ENCODE measurements around the gene NTSR2.

The NTSR2 gene

DNA sequence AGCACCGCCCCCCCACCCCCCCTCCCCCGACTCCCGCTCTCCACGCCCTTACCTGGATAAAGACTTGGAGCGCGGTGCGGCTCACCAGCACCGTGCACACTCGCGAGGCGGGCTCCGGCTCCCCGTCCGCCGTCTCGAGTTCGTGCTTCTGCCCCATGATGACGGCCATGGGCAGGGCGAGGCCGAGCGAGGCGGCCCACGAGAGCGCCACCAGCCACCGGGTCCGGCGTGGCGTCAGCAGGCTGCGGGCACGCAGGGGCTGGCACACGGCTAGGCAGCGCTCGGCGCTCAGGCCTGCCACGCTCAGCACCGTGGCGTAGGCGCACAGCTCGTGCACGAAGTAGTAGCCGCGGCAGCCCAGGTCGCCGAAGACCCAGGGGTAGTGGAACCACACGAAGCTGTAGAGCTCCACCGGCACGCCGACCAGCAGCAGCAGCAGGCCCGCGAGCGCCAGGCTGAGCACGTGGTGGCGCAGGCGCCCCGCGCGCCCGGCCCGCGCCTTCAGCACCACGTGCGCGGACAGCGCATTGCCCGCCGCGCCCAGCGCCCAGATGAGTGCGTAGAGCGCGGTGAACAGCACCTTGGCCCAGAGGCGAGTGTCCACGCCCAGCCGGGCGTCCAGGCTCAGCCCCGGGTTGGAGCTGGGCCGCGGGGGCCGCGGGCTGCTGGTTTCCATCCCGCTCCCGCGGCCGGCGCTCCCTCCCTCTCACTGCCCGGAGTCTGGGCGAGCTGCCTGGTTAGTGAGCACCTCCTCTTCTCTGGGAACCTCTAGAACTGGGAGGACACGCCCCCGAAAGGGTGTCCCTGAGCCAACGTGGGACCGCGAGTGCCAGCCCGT lies at the start of gene NTSR2:
NTSR2 (minus strand) TSS at position 742 of the 838 bp plus-strand sequence; CDS start at position 676, 66 bp downstream.
- peak; percentile 67 for DNase-seq (ENCODE audit: low spot score)

DNA sequence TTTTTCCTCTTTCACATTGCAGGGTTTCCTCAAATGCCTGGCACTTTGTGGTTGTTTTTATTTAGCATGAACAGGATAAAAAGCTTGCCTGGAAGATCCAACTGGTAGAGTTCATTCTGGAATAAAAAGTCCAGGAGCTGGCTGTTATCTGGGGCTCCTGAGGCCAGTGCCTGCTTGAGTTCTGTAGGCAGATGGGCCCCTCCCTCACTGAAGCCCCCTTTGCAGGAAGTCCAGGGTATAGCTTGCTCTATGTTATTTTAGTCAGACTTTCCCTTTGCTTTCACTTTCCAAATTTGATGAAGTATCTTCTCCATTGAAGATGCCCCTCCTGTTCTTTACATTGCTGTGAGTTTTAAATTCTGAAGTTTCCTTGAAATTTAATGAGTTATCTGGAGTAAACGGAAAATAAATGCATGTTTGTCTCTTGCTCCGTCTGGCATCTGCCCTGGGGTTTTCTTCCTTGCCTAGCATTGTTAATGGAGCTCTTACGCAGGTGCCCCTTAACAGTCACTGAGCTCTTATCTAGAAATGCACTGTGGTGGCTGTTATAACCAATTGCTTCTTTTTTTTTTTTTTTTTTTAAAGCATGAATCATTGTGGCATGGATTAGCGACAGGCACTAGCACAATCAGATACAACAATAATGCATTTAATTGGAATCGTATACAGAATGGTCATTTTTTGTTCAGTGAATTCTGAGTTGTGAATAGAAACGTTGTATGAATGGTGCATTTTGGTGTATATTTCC lies 49.4 kb upstream of the NTSR2 start:
- no peak for DNase-seq (ENCODE audit: low spot score)

DNA sequence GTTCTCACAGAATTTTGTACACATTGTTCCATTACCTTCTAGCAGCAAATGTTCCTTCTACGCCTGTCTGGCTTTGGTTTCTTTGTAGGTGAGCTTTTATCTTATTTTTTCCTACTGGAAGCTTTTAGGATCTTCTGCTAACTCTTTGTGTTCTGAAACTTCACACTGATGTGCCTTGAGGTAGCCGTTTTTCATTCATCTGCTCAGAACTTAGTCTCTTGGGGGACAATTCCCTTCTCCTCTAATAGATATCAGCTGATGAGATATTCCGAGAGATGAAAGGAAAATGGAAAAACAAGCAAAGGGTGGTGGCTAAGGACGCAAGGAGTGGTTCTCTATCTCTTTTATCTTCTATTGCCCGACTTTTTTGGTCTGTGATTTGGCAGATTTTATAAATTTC lies 48.6 kb upstream of the NTSR2 start:
- DNase-seq (ENCODE audit: low spot score): no peak

GRCh38 chr2:11717623-11718022 lies 47.6 kb upstream of the NTSR2 start:
- no peak for DNase-seq (ENCODE audit: low spot score)

DNA sequence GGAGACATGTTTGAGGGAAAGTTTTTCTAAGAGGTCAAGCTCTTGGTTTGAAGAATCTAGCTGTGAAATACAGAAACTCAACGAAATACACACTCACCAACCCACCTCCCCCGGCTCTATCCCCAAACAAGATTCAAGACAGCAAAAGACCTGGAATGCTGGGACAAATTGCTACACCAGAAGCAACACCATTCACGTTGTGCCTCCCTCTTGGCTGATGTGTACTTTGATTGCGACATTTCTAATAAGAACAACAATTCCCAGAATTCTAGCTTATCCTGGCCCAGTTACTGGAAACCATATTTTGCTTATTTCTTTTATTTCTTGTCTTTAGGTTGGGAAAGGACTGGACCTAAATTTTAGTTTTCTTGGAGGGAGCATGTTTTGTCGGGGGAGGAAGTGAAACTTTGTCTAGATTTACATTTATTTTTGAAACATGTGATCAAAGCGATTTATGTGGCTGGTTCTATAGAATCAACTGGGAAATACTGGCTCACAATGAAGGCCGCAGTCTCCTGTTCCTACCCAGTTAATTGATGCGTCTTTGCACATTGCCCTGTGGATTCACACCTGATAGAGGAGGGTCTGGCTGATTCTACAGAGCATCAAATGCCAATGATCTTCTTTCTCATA lies 46.8 kb upstream of the NTSR2 start:
- DNase-seq (ENCODE audit: low spot score): no peak

GRCh38 chr2:11715987-11716652 lies 46.1 kb upstream of the NTSR2 start:
- no peak for DNase-seq (ENCODE audit: low spot score)

DNA sequence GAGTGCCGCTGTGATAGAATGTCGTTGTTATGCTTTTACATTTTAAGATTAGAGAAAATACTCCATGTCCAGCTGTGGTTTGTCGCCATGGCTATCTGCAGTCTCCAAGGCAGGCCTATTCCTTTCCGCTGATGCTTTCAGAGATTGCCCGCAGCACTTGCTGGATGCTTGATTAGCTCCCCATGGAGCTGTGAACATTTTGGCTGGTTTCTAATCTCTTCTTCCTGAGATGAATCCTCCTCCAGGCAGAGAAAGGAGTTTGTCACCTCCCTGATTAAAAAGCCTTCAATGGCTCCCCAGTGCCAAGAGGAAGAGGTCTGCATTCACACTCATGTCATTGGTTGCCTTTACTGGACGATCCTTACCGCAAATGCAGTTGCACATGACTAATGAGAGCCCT lies 43.8 kb upstream of the NTSR2 start:
- DNase-seq (ENCODE audit: low spot score): no peak

DNA sequence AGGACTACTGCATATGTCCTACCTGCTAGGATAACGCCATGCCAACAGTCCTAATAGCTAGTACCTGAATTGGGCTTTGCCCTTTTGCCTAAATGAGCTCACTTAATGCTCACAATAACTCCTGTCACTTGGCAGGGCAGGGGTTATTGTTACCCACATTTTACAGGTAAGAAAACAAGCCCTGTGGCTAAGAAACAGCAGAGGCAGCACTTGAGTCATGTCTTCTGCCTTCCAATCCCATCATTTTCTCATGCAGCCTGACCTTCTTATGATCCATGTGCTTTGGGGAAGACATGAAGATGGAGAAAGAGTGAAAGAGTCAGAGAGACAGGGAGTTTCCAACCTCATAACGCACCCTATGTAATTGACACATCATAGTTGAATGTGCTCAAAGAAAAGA lies 42.9 kb upstream of the NTSR2 start:
- DNase-seq (ENCODE audit: low spot score): no peak

DNA sequence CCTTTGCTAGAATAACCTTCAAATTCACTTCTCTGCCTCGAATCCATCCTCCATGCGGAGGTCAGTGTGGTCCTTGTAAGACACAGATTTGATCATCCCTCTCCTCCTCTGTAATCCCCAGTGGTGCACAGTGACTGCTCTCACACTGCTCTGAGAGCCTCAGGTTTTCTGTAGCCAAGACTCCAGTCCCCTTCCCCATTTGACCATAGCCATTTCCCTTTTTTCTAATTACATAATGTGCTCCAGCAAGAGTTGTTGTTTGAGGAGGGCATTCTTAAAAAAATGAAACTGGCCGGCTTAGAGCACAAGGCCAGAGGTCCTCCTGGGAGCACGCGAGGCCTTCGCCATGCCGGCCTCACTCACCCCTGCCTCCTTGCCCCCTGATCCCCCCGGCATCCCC lies 41.8 kb upstream of the NTSR2 start:
- DNase-seq (ENCODE audit: low spot score): no peak

DNA sequence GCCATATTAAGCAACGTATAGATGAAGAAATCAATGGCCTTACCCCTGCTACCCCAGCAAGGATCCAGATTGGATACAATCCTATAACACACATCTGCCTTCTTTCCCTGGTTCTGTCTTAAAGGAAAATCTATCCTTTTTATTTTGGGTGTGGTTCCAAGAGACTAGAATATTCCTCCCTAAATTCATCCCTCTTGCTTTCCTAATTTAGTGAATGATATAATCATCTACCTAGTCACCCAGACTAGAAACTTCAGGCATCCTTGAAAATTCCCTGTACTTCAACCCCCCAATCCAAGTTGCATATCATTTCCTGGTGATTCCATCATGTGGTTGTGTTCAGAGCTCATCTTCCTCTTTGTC lies 41.3 kb upstream of the NTSR2 start:
- no peak for DNase-seq (ENCODE audit: low spot score)

GRCh38 chr2:11710632-11711353 lies 40.8 kb upstream of the NTSR2 start:
- DNase-seq (ENCODE audit: low spot score): no peak

- DNase-seq (ENCODE audit: low spot score): no peak
Observed at GRCh38 chr2:11710210-11710609, 40.2 kb upstream of the NTSR2 start.

DNA sequence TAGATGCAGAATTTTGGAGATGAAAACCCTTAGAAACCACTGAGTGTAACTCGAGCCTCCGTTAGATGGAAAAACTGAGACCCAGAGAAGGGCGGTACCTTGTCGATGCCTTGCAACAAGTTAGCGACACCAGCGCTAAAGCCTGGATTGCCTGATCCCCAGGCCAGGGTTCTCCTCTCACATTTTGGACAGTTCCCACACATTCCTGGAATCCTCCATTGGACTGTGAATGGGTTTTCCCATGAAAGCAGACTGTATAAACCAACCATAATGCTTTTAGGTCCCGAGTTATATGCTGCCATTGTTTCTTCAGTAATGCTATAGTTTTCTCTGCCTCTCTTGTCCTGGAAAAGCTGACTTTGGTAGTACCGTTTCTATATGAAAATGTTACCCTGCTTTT lies 39.3 kb upstream of the NTSR2 start:
- no peak for DNase-seq (ENCODE audit: low spot score)

GRCh38 chr2:11708106-11708505 lies 38.1 kb upstream of the NTSR2 start:
- DNase-seq (ENCODE audit: low spot score): no peak

DNA sequence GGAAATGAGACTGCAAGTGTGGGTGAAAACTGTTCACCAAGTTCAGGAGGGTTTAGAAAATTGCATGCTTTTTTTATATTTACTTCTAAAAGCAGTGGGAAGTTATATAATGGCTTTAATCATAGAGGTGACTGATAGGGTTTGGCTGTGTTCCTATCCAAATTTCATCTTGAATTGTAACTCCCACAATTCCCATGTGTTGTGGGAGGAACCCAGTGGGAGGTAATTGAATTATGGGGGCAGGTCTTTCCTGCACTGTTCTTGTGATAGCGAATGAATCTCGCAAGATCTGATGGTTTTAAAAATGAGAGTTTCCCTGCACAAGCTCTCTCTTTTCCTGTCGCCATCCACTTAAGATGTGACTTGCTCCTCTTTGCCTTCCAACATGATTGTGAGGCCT lies 35.7 kb upstream of the NTSR2 start:
- DNase-seq (ENCODE audit: low spot score): peak; percentile 61

DNA sequence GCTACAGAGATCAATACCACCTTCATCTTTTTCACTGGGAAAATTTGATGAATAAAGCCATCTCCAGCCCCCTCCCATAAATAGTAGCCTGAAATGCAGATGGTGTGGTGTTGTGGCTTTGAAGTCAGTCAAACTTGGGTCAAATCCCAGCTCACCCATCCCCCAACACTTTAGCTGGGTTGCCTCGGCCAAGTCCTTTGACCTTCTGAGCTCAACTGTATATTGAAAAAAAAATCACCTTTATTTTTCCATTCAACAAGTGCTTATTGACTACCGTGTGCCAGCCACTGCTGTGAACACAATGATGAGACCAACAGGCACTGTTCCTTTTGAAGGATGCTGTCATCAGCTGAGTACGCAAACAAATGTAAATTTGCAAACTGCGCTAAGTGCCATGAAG lies 35.1 kb upstream of the NTSR2 start:
- no peak for DNase-seq (ENCODE audit: low spot score)

DNA sequence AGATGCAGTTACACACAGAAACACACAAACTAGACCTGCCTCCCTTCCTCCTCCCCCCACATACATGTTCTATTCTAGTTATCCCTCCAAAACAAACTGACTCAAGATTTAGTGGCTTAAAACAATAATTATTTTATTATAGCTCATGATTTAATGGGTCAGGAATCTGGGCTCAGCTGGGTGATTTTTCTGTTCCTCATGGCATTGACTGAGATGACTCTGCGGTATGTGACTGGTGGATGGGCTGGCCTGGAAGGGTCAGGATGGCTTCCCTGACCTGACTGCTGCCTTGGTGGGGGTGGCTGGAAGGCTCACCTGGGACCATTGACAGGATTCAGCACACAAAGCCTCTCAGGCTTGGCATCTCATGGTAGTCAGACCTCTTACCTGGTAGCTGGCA lies 33.7 kb upstream of the NTSR2 start:
- no peak for DNase-seq (ENCODE audit: low spot score)

GRCh38 chr2:11702946-11703345 lies 33.0 kb upstream of the NTSR2 start:
- DNase-seq (ENCODE audit: low spot score): no peak

DNA sequence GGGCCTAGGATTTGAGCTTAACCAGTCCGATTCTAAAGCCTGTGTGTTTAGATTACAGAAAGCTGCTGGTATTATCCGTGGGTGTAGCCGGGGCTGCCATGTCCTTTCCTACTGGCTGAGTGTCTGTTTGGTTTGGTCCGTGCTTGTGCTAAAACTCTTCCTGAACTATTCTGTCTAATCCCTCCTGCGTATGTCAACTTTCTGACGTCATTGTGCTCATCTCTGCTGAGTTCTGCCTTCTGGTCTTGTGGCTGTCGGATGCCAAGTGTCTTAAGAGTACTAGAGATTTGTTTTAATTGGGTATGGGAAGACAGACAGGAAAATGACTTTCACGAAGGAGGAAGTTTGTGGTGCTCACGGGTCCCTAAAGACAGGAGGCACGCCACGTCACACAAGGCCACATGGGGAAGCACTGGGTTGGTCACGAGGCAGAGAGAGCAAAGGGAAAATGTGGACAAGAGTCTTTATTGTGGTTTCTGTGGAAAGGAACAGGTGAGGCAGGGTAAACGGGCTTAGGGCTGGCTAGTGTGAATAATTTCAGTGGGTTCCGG lies 31.8 kb upstream of the NTSR2 start:
- no peak for DNase-seq (ENCODE audit: low spot score)

- DNase-seq (ENCODE audit: low spot score): no peak
Observed at GRCh38 chr2:11701206-11701605, 31.2 kb upstream of the NTSR2 start.

Data from putamen (tissue), 1 donor.